SK-N-SH (cell line): ENCODE results near the gene MME.

ENCODE experiments used
- CHD2 ChIP-seq: fragments of 150-350 bp; IDR thresholded peaks from 2 replicates; pipeline ENCODE4 v1.6.1; 2018; ENCODE audit warnings: low read length; ENCODE audit not compliant: partially characterized antibody
- CTCF ChIP-seq: fragments of 200-600 bp; sonication (generic); IDR thresholded peaks from 2 replicates; pipeline ENCODE4 v1.6.1; 2017; ENCODE audit warnings: antibody characterized with exemption, mild to moderate bottlenecking, moderate library complexity
- ELF1 ChIP-seq: IDR thresholded peaks from 2 replicates; pipeline ENCODE4 v1.4.0; 2012
- EP300 ChIP-seq, 2 experiments: IDR thresholded peaks; 2 replicates each; pipeline versions ENCODE4 v1.4.0 to v1.6.1; 2012; ENCODE audit warnings: borderline replicate concordance in 1 of 2, low read depth in 1 of 2, low read length in 1 of 2
- POLR2AphosphoS5 ChIP-seq: IDR thresholded peaks from 2 replicates; pipeline ENCODE4 v1.6.1; 2012; ENCODE audit warnings: low read depth, low read length
- RAD21 ChIP-seq: IDR thresholded peaks from 2 replicates; pipeline ENCODE4 v1.6.1; 2012; ENCODE audit warnings: mild to moderate bottlenecking, low read length
- USF1 ChIP-seq: IDR thresholded peaks from 2 replicates; pipeline ENCODE4 v1.4.0; 2012; ENCODE audit warnings: low read depth, borderline replicate concordance
- USF2 ChIP-seq: fragments of 150-350 bp; IDR thresholded peaks from 2 replicates; pipeline ENCODE4 v1.6.1; 2017; ENCODE audit warnings: antibody characterized with exemption, low read length, low read depth, borderline replicate concordance

- TF ChIP-seq CTCF (no peak), POLR2AphosphoS5 (no peak), ELF1 (no peak), EP300 (IDR thresholded peaks at IDR 0.05; ENCODE audit: borderline replicate concordance in 1 of 2, low read depth in 1 of 2, low read length in 1 of 2) (no peak), RAD21 (no peak), CHD2 (no peak), USF1 (no peak), USF2 (no peak)
These were observed 137.5 kb downstream of the MME start for GRCh38 chr3:155217591-155217990.
